Testis (tissue), 3 donors: ENCODE data around the gene HES1. TPM values are rescaled to one million over a fixed set of nuclear protein-coding genes. Genes with fewer than 3 reads are reported as not detected.

Experiments
- DNase-seq: peaks from one replicate; pipeline ENCODE4 v3.0.0-alpha.2; 2019
- H3K27ac ChIP-seq, 2 donors: fragments of 200-600 bp; sonication (generic); one replicate each; pipeline ENCODE4 v1.5.1; 2019
- H3K27me3 ChIP-seq: fragments of 200-600 bp; sonication (generic); one replicate; pipeline ENCODE4 v1.5.1; 2019
- H3K36me3 ChIP-seq: fragments of 200-600 bp; sonication (generic); one replicate; pipeline ENCODE4 v1.5.1; 2017; ENCODE audit warnings: low read depth; ENCODE audit errors: missing control alignments
- H3K4me1 ChIP-seq: fragments of 200-600 bp; sonication (generic); one replicate; pipeline ENCODE4 v1.5.1; 2019
- H3K4me3 ChIP-seq, 2 donors: fragments of 200-600 bp; sonication (generic); one replicate each; pipeline ENCODE4 v1.5.1; 2017 to 2019
- H3K9me3 ChIP-seq: fragments of 200-600 bp; sonication (generic); one replicate; pipeline ENCODE4 v1.5.1; 2017
- POLR2A ChIP-seq: fragments of 450-650 bp; IDR thresholded peaks from one replicate; pipeline ENCODE4 v1.6.1; 2017; ENCODE audit warnings: antibody characterized with exemption, mild to moderate bottlenecking, moderate library complexity
- WGBS, 2 donors: methylation state at CpG; one replicate each; pipeline ENCODE4 v1.1.5; 2018; 5-methylcytosine and 5-hydroxymethylcytosine counted together
- intact Hi-C: fragments of 100-400 bp; cut with DNase I; formaldehyde crosslinking; loops from one replicate; pipeline ENCODE4 v1.15.1; 2023; ENCODE audit warnings: low total_unique reads
- polyA plus RNA-seq: library from polyadenylated mRNA; stranded (reverse); fragments of 350-450 nt; fragmentation: Illumina TruSeq; extraction: RNeasy Lipid Tissue Mini Kit (QIAGEN cat#74804); gene quantifications from one replicate; pipeline ENCODE4 v1.2.3, GENCODE V29; 2014; ENCODE audit warnings: low read depth, low replicate concordance; ENCODE audit not compliant: insufficient read depth
- total RNA-seq, 2 donors: library from RNA; depleted of rRNA; stranded (reverse); fragments of >200 nt; gene quantifications; one replicate each; pipeline ENCODE4 v1.2.3, GENCODE V29; 2016
- TF ChIP-seq, protein P1 (sequence below), 3 experiments: fragments of 450-650 bp in 2 of 3; fragments of 200-600 bp in 1 of 3; sonication (generic) in 1 of 3; IDR thresholded peaks; one replicate each; pipeline ENCODE4 v1.5.1; 2016 to 2019; ENCODE audit warnings: antibody characterized with exemption in 3 of 3, mild to moderate bottlenecking in 2 of 3, moderate library complexity in 1 of 3

Gene HES1
- total and polyA plus RNA-seq, 3 donors from 2014 or later = 17.5 to 41.1 (median 38.9) TPM

DNA sequence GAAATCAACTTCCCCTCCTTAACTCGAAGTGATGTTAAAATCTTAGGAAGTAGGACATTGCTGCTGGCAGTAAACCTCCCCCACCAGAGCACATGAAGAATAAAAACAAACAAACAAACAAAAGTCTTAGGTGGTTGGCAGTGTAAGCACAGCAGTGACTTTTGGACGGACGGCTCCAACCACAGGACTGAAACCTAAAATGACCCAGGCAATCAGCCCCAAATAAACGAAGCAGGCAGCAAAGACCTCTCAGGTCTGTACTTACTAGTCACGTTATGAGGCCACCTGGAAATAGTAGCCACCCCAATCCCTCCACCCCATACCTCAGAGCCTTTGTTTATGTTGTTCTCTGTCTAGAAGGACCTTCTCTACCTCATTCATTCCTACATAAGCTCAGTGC lies 33.5 kb upstream of the HES1 start:
- no peaks in the 10 kb centered on the region for H3K36me3 ChIP-seq
- intact Hi-C loops = no loop called here
- WGBS, 2 donors = 76 to 80% methylated on average over 5 of the region's 5 CpGs
- no peak for TF ChIP-seq POLR2A
- no peak overlapping the region for H3K4me3 ChIP-seq
- no peak for DNase-seq
- no peaks in the 10 kb centered on the region for H3K27me3 ChIP-seq
- peaks cover under 1% of the 10 kb centered on the region for H3K4me1 ChIP-seq
- no peak overlapping the region for H3K27ac ChIP-seq
- no peaks in the 10 kb centered on the region for H3K9me3 ChIP-seq

DNA sequence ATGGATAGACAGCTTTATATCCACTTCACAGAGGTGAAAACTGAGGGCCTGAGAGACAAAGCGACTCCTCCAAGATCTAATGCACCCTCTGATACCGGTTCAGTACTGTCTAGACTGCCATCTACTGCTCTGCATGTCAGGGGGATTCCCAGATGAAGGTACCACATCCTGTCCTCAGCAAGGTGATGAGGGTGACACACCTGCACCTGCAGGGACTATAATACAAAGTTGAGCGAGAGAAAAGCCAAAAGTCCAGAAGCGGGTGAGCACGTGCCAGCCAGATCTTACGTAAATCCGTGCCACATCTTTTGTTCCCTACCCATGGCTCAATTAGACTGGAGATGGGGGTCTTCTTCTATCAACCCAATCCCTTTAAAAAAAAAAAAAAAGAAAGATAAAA lies 32.4 kb upstream of the HES1 start:
- no peak for TF ChIP-seq POLR2A
- TF ChIP-seq, protein P1, sequence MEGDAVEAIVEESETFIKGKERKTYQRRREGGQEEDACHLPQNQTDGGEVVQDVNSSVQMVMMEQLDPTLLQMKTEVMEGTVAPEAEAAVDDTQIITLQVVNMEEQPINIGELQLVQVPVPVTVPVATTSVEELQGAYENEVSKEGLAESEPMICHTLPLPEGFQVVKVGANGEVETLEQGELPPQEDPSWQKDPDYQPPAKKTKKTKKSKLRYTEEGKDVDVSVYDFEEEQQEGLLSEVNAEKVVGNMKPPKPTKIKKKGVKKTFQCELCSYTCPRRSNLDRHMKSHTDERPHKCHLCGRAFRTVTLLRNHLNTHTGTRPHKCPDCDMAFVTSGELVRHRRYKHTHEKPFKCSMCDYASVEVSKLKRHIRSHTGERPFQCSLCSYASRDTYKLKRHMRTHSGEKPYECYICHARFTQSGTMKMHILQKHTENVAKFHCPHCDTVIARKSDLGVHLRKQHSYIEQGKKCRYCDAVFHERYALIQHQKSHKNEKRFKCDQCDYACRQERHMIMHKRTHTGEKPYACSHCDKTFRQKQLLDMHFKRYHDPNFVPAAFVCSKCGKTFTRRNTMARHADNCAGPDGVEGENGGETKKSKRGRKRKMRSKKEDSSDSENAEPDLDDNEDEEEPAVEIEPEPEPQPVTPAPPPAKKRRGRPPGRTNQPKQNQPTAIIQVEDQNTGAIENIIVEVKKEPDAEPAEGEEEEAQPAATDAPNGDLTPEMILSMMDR (IDR thresholded peaks at IDR 0.05) = no peak
- no peak for DNase-seq
- Histone ChIP-seq H3K27ac (no peak overlapping the region), H3K4me1 (no peaks in the 10 kb centered on the region), H3K9me3 (no peaks in the 10 kb centered on the region), H3K4me3 (no peak overlapping the region), H3K36me3 (no peaks in the 10 kb centered on the region), H3K27me3 (no peaks in the 10 kb centered on the region)
- intact Hi-C loops = no loop called here
- 96 to 98% methylated on average over 7 of the region's 7 CpGs for WGBS, 2 donors

DNA sequence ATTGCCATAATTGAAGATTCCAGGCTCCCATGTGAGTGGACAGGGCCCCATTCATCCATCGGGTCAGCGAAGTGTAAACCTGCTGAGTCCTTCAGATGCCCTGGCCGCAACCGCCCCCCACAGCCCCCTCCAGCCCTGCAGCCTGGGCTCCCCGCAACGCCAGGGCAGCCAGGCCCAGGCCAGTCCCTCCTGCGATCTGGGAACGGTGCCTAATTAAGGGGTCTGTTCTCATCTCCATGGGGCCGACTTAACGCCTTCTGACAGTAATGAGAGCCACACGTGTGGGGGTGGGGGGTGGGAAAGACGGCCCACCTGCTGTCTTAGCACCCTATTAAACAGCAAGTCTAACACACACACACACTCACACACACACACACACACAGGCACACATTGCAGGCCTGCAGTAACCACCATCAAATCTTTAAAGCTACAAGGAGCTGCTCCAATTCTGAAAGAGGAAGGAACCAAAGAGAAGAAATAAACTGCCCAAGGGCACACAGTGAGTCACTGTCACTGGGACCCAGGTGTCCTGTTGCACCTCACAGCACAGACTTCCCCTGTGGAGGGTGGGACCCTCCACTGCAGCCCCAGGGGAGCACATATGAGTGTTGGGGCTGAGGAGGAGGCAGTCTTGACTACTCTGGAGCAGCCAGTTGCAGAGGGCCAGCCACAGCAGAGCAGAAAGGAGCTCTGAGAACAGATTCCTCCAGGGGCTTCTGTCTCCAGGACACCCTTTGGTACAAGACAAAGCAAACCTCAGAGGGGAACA lies 31.8 kb upstream of the HES1 start:
- Histone ChIP-seq H3K9me3 (no peaks in the 10 kb centered on the region), H3K36me3 (no peaks in the 10 kb centered on the region), H3K4me1 (no peaks in the 10 kb centered on the region), H3K27me3 (no peaks in the 10 kb centered on the region), H3K4me3 (no peak overlapping the region), H3K27ac (no peak overlapping the region)
- 59 to 75% methylated on average over 9 to 12 of the region's 12 CpGs for WGBS, 2 donors
- TF ChIP-seq, protein P1 (IDR thresholded peaks at IDR 0.05) = no peak
- TF ChIP-seq POLR2A = no peak
- intact Hi-C loops = no loop called here
- no peak for DNase-seq

GRCh38 chr3:194105292-194105691 lies 30.7 kb upstream of the HES1 start:
- Histone ChIP-seq H3K27me3 (no peaks in the 10 kb centered on the region), H3K4me1 (no peaks in the 10 kb centered on the region), H3K9me3 (no peaks in the 10 kb centered on the region), H3K4me3 (no peak overlapping the region), H3K36me3 (no peaks in the 10 kb centered on the region), H3K27ac (no peak overlapping the region)
- WGBS, 2 donors = 90 to 92% methylated on average over 9 of the region's 9 CpGs
- no peak for TF ChIP-seq POLR2A
- TF ChIP-seq, protein P1 (IDR thresholded peaks at IDR 0.05) = no peak
- DNase-seq = no peak
- intact Hi-C loops = no loop called here

DNA sequence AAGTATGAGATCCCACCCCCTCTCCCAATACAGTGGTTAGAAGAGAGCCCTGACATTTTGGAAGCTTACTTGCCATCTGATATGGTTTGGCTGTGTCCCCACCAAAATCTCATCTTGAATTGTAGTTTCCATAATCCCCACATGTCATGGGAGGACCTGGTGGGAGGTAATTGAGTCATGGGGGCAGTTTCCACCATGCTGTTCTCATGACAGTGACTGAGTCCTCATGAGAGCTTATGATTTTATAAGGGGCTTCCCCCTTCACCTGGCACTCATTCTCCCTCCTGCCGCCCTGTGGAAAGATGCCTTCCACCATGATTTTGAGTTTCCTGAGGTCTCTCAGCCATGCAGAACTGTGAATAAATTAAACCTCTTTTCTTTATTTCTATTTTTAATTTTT lies 28.8 kb upstream of the HES1 start:
- intact Hi-C loops = no loop called here
- WGBS, 2 donors = 91 to 100% methylated on average over 1 of the region's 1 CpG

More for the DNA sequence above, 28.8 kb upstream of the HES1 start:
- Histone ChIP-seq H3K4me3 (no peak overlapping the region), H3K9me3 (no peaks in the 10 kb centered on the region), H3K27ac (no peak overlapping the region), H3K27me3 (no peaks in the 10 kb centered on the region), H3K36me3 (no peaks in the 10 kb centered on the region), H3K4me1 (no peaks in the 10 kb centered on the region)
- no peak for DNase-seq
- TF ChIP-seq, protein P1 (IDR thresholded peaks at IDR 0.05) = no peak
- TF ChIP-seq POLR2A = no peak
